ENCODE results near the gene FARS2.

The FARS2 gene

GRCh38 chr6:5567890-5568289, 306.6 kb downstream of the FARS2 start:
- H2BK12ac ChIP-seq (ENCODE audit: low read length), result no peak overlapping the region
- H4K8ac ChIP-seq (ENCODE audit: low read depth, low read length), result no peak overlapping the region
- no peaks in the 10 kb centered on the region for H3K27me3 ChIP-seq (ENCODE audit: insufficient read depth, low read length)
- no peak overlapping the region for H3K18ac ChIP-seq (ENCODE audit: low read length)
- no peak overlapping the region for H2BK5ac ChIP-seq (ENCODE audit: low read depth, low read length, poor library complexity)
- H2AK5ac ChIP-seq (ENCODE audit: low read length), result no peak overlapping the region
- H3K4ac ChIP-seq (ENCODE audit: low read depth, low read length), result no peak overlapping the region
- DNase-seq, result no peak
- no peaks in the 10 kb centered on the region for H3K4me1 ChIP-seq (ENCODE audit: control insufficient read depth in 1 of 2, insufficient read depth in 2 of 2, low read length in 2 of 2)
- H4K91ac ChIP-seq (ENCODE audit: low read depth, low read length), result no peak overlapping the region
- H4K12ac ChIP-seq (ENCODE audit: low read depth, low read length), result no peak overlapping the region
- no peak overlapping the region for H3K9ac ChIP-seq (ENCODE audit: low read length)
- H3K79me1 ChIP-seq (ENCODE audit: low read length), result no peaks in the 10 kb centered on the region
- H3K23ac ChIP-seq (ENCODE audit: low read length), result no peak overlapping the region
- H3K9me3 ChIP-seq (ENCODE audit: insufficient read depth, low read depth, low read length), result no peaks in the 10 kb centered on the region
- H3K27ac ChIP-seq (ENCODE audit: low read depth, low read length), result no peak overlapping the region
- no peaks in the 10 kb centered on the region for H3K36me3 ChIP-seq (ENCODE audit: control insufficient read depth in 1 of 2, insufficient read depth in 2 of 2, low read length in 2 of 2)
- no peak overlapping the region for H3K4me3 ChIP-seq (ENCODE audit: low read depth, low read length)
- WGBS (ENCODE audit: extremely low coverage, insufficient coverage, insufficient read length), result no CpG with 5 or more reads among the region's 2 CpGs
- H3K14ac ChIP-seq (ENCODE audit: low read length), result no peak overlapping the region
- no peak overlapping the region for H2BK120ac ChIP-seq (ENCODE audit: insufficient read depth, low read length, poor library complexity)
- H3K4me2 ChIP-seq (ENCODE audit: low read length), result no peak overlapping the region
- no peaks in the 10 kb centered on the region for H3K79me2 ChIP-seq (ENCODE audit: control insufficient read depth, insufficient read depth, low read length, poor library complexity)
- H2AFZ ChIP-seq (ENCODE audit: insufficient read depth, low read length, poor library complexity), result no peak overlapping the region

- Histone ChIP-seq H3K79me2 (ENCODE audit: control insufficient read depth, insufficient read depth, low read length, poor library complexity) (no peaks in the 10 kb centered on the region), H3K23ac (ENCODE audit: low read length) (no peak overlapping the region), H3K79me1 (ENCODE audit: low read length) (no peaks in the 10 kb centered on the region), H4K91ac (ENCODE audit: low read depth, low read length) (no peak overlapping the region), H3K4ac (ENCODE audit: low read depth, low read length) (no peak overlapping the region), H2AK5ac (ENCODE audit: low read length) (no peak overlapping the region), H4K8ac (ENCODE audit: low read depth, low read length) (no peak overlapping the region), H2BK120ac (ENCODE audit: insufficient read depth, low read length, poor library complexity) (no peak overlapping the region), H3K27ac (ENCODE audit: low read depth, low read length) (no peak overlapping the region), H3K9me3 (ENCODE audit: insufficient read depth, low read depth, low read length) (no peaks in the 10 kb centered on the region), H3K36me3 (ENCODE audit: control insufficient read depth in 1 of 2, insufficient read depth in 2 of 2, low read length in 2 of 2) (no peaks in the 10 kb centered on the region), H2AFZ (ENCODE audit: insufficient read depth, low read length, poor library complexity) (no peak overlapping the region), H3K9ac (ENCODE audit: low read length) (no peak overlapping the region), H2BK12ac (ENCODE audit: low read length) (no peak overlapping the region), H3K4me2 (ENCODE audit: low read length) (no peak overlapping the region), H3K27me3 (ENCODE audit: insufficient read depth, low read length) (no peaks in the 10 kb centered on the region), H4K12ac (ENCODE audit: low read depth, low read length) (no peak overlapping the region), H3K14ac (ENCODE audit: low read length) (no peak overlapping the region), H2BK5ac (ENCODE audit: low read depth, low read length, poor library complexity) (no peak overlapping the region), H3K4me3 (ENCODE audit: low read depth, low read length) (no peak overlapping the region), H3K4me1 (ENCODE audit: control insufficient read depth in 1 of 2, insufficient read depth in 2 of 2, low read length in 2 of 2) (no peaks in the 10 kb centered on the region), H3K18ac (ENCODE audit: low read length) (no peak overlapping the region)
- no peak for DNase-seq
- WGBS (ENCODE audit: extremely low coverage, insufficient coverage, insufficient read length), result no CpG with 5 or more reads among the region's 2 CpGs
These were observed 308.2 kb downstream of the FARS2 start for GRCh38 chr6:5569491-5569890.

GRCh38 chr6:5570641-5571040, 309.3 kb downstream of the FARS2 start:
- Histone ChIP-seq H3K79me1 (ENCODE audit: low read length) (no peaks in the 10 kb centered on the region), H3K9me3 (ENCODE audit: insufficient read depth, low read depth, low read length) (no peaks in the 10 kb centered on the region), H3K4ac (ENCODE audit: low read depth, low read length) (no peak overlapping the region), H2AFZ (ENCODE audit: insufficient read depth, low read length, poor library complexity) (no peak overlapping the region), H4K8ac (ENCODE audit: low read depth, low read length) (no peak overlapping the region), H3K18ac (ENCODE audit: low read length) (no peak overlapping the region), H3K27me3 (ENCODE audit: insufficient read depth, low read length) (no peaks in the 10 kb centered on the region), H2BK120ac (ENCODE audit: insufficient read depth, low read length, poor library complexity) (no peak overlapping the region), H3K27ac (ENCODE audit: low read depth, low read length) (no peak overlapping the region), H4K12ac (ENCODE audit: low read depth, low read length) (no peak overlapping the region), H3K4me2 (ENCODE audit: low read length) (no peak overlapping the region), H3K4me1 (ENCODE audit: control insufficient read depth in 1 of 2, insufficient read depth in 2 of 2, low read length in 2 of 2) (no peaks in the 10 kb centered on the region), H3K79me2 (ENCODE audit: control insufficient read depth, insufficient read depth, low read length, poor library complexity) (no peaks in the 10 kb centered on the region), H3K14ac (ENCODE audit: low read length) (no peak overlapping the region), H2AK5ac (ENCODE audit: low read length) (no peak overlapping the region), H2BK12ac (ENCODE audit: low read length) (no peak overlapping the region), H4K91ac (ENCODE audit: low read depth, low read length) (no peak overlapping the region), H3K36me3 (ENCODE audit: control insufficient read depth in 1 of 2, insufficient read depth in 2 of 2, low read length in 2 of 2) (no peaks in the 10 kb centered on the region), H3K23ac (ENCODE audit: low read length) (no peak overlapping the region), H3K9ac (ENCODE audit: low read length) (no peak overlapping the region), H3K4me3 (ENCODE audit: low read depth, low read length) (no peak overlapping the region), H2BK5ac (ENCODE audit: low read depth, low read length, poor library complexity) (no peak overlapping the region)
- no peak for DNase-seq
- WGBS (ENCODE audit: extremely low coverage, insufficient coverage, insufficient read length), result no CpG with 5 or more reads among the region's 6 CpGs

GRCh38 chr6:5580736-5581581, 319.6 kb downstream of the FARS2 start:
- no peak overlapping the region for H3K9ac ChIP-seq (ENCODE audit: low read length)
- no peaks in the 10 kb centered on the region for H3K79me1 ChIP-seq (ENCODE audit: low read length)
- H3K4me2 ChIP-seq (ENCODE audit: low read length), result no peak overlapping the region
- H3K14ac ChIP-seq (ENCODE audit: low read length), result no peak overlapping the region
- H3K4ac ChIP-seq (ENCODE audit: low read depth, low read length), result no peak overlapping the region
- no peak overlapping the region for H2BK5ac ChIP-seq (ENCODE audit: low read depth, low read length, poor library complexity)
- H3K4me3 ChIP-seq (ENCODE audit: low read depth, low read length), result no peak overlapping the region
- DNase-seq, result no peak
- no peak overlapping the region for H2AK5ac ChIP-seq (ENCODE audit: low read length)
- no peak overlapping the region for H4K91ac ChIP-seq (ENCODE audit: low read depth, low read length)
- H3K4me1 ChIP-seq (ENCODE audit: control insufficient read depth in 1 of 2, insufficient read depth in 2 of 2, low read length in 2 of 2), result no peaks in the 10 kb centered on the region
- H3K79me2 ChIP-seq (ENCODE audit: control insufficient read depth, insufficient read depth, low read length, poor library complexity), result no peaks in the 10 kb centered on the region
- H3K18ac ChIP-seq (ENCODE audit: low read length), result no peak overlapping the region
- H4K12ac ChIP-seq (ENCODE audit: low read depth, low read length), result no peak overlapping the region
- no peaks in the 10 kb centered on the region for H3K36me3 ChIP-seq (ENCODE audit: control insufficient read depth in 1 of 2, insufficient read depth in 2 of 2, low read length in 2 of 2)
- H3K27ac ChIP-seq (ENCODE audit: low read depth, low read length), result no peak overlapping the region
- no peaks in the 10 kb centered on the region for H3K9me3 ChIP-seq (ENCODE audit: insufficient read depth, low read depth, low read length)
- WGBS (ENCODE audit: extremely low coverage, insufficient coverage, insufficient read length), result no CpG with 5 or more reads among the region's 12 CpGs
- H3K23ac ChIP-seq (ENCODE audit: low read length), result no peak overlapping the region
- no peak overlapping the region for H2BK120ac ChIP-seq (ENCODE audit: insufficient read depth, low read length, poor library complexity)
- no peaks in the 10 kb centered on the region for H3K27me3 ChIP-seq (ENCODE audit: insufficient read depth, low read length)
- no peak overlapping the region for H4K8ac ChIP-seq (ENCODE audit: low read depth, low read length)
- H2BK12ac ChIP-seq (ENCODE audit: low read length), result no peak overlapping the region
- H2AFZ ChIP-seq (ENCODE audit: insufficient read depth, low read length, poor library complexity), result no peak overlapping the region
